HG02588 (cell line): ENCODE results near the gene GGA2.
A peak's percentile ranks its signal among the peaks of the same experiment; 100 is the strongest.
"Not testable (repeated sequence)": the region's sequence is repeated elsewhere in the genome, so short reads cannot be mapped to it uniquely, and the experiment has no call there.

Source experiments
- ATAC-seq: cut with Tn5 transposase; IDR thresholded peaks from one replicate; pipeline ENCODE4 v1.9.1; 2021; ENCODE audit warnings: mild to moderate bottlenecking, moderate library complexity; ENCODE audit not compliant: unreplicated experiment

Gene GGA2

DNA sequence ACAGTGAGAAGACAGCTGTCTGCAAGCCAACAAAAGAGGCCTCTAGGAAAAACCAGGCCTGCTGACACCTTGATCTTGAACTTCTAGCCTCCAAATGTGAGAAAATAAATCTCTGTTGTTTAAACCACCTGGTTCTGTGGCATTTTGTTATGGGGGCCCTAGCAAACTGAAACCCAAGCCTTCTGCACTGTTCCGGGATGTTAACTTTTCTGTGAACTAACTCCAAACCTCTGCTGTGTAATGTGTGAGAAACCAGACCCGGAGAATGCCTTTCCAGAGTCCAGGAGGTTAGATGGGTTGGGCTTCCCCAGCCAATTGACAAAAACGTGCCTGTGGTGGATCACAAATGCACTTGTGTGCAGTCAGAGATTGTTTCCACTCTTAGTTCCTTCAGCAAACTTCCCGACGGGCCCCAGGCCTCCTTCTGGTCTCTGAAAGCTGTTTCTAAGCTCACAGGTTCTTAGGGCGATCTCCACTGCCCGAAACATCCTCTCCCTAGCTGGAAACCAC lies 13.6 kb upstream of the GGA2 start:
- ATAC-seq: no peak

DNA sequence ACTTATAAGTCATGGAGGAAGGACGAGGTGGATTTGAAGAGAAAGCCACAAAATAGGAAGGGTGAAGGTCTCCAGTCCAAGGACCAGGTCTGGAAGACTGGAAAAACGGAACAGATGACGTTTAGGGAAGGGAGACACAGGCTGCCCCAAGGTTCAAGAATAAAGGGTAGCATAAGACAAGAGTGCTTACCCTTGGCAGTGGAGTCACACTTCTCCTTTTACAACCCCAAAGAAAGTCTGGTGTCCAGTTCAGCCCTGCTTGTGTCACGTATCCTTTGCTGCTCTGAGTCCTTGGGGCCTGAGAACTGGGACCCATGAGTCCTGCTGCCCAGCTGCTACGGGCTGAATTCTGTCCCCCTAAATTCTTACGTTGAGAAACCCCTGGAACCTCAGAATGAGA lies 13.0 kb upstream of the GGA2 start:
- ATAC-seq: no peak

DNA sequence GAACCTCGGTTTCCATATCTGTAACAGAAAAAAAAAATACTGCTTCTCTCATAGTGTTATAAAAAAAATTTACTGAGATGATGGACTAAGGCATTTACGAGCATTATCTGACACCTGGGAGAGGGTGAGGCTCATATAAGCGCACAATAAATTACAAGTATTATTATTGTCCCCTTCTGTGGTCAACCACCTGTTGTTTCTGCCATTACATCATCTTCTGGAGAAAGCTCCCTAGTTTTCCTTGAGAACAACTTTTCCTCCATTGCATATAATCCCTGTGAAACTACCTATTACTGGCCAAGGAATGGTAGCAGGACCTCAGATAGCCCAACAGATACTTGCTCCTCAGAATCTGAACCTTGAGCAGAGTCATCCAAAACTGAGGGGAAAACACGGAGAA lies 11.7 kb upstream of the GGA2 start:
- ATAC-seq: no peak

DNA sequence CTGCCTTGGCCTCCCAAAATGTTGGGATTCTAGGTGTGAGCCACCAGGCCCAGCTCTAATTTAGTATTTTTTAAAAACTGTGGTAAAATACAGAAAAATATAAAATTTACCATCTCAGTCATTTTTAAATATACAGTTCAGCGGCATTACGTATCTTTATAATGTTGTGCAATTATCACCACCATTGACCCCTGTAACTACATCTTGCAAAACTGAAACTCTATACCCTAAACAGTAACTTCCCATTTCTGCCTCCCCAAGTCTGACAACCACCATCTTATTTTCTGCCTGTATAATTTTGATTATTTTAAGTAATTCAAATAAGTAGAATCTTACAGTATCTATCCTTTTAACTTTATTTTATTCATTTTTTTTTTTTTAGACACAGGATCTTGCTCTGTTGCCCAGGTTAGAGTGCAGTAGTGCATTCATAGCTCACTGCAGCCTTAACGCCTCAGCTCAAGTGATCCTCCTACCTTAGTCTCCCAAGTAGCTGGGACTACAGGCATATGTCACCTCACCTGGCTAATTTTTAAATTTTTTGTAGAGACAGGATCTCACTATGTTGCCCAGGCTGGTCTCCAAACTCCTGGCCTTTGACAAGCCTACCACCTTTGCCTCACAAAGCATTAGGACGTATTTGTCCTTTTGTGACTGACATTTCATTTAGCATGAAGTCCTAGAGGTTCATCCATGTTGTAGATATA lies 10.9 kb upstream of the GGA2 start:
- ATAC-seq: no peak

DNA sequence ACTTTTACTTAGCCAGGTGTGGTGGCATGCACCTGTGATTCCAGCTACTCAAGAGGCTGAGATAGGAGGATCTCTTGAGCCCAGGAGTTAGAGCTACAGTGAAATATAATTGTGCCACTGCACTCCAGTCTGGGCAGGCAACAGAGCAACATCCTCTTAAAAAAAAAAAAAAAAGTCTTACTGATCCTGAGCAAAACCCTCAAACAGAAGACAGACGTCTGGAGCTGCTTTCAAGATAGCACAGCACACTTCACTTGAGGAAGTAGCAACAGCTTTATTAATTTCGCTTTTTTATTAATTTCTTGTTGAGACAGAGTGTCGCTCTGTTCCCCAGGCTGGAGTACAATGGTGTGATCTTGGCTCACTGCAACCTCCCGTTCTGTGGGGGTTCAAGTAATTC lies 10.2 kb upstream of the GGA2 start:
- no peak for ATAC-seq

DNA sequence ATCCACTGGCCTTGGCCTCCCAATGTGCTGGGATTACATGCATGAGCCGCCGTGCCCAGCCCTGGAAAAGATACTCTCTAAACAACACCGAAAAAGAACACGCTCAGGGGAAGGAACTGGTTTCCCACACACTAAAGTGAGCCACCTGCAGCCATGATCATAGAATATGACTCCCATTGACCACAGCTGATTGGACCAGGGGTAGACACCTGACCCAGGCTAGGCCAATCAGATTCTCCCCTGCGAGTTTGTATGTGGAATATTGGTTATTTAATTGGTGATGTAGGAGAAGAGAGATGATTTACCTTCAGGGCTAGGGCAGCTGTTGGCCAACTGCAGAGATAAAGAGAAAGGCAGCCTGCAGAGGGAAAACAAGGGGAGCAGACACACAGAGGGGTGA lies 9.0 kb upstream of the GGA2 start:
- ATAC-seq: no peak

DNA sequence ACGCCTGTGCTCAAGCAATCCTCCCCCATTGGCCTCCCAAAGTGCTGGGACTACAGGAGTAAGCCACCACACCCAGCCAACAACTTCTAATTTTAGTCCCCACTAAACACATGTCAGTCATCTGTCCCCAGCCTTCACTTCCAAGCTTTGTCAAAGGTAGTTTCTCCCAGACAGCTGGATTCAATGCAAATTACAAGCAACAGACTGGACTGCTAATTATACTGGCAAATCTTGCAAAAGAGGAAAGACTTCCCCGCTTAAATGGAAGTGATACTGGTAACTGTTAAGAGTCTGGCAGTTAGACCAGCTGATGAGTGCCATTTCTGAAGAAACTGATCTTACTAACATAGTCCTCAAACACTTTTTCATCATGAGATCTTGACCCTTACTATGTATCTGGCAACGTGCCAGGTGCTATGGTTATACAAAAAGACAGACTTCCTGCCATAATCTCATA lies 8.2 kb upstream of the GGA2 start:
- no peak for ATAC-seq

DNA sequence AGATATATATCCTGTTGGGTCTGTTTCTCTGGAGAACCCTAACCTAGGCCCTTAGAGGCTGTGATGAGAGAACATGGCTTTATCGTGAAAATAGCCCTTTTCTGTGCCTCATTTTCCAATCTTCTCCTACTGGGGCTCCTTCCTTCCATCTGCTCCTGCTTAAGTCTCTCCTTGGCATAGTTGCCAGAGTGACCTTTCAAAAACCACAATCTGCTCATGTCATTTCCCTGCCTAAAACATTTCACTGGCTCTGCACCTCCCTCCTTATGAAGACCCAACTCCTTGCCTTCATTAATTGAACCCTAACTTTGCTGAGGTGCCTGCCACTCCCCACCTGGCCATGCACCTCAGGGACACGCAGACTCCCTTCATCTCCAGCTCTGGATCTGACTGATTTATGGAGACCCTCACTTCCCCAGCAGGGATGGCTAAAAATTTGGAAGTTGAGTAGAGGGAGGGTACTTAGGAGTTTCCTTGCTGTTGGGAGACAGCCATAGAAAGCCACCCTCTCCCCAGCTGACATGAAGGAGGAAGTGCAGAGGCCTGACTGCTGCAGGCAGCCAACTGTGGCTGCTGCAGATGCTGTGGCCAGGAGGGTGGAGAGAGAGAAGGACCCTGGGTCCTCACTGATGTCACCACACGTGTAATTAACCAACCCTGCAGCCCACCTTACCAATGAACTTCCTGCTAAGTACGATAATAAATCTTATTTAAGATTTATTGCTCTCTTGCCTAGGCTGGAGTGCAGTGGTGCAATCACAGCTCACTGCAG lies 6.3 kb upstream of the GGA2 start:
- no peak for ATAC-seq

DNA sequence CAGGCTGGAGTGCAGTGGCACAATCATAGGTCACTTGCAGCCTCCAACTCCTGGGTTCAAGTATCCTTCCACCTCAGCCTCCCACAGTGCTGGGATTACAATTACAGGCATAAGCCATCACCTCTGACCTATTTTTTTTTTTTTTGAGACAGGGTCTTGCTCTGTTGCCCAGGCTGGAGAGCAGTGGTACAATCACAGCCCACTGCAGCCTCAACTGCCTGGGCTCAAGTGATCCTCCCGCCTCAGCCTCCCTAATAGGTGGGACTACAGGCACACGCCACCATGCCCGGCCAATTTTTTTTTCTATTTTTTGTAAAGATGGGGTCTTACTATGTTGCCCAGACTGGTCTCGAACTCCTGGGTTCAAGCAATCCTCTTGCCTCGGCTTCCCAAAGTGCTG lies 5.6 kb upstream of the GGA2 start:
- ATAC-seq: no peak

DNA sequence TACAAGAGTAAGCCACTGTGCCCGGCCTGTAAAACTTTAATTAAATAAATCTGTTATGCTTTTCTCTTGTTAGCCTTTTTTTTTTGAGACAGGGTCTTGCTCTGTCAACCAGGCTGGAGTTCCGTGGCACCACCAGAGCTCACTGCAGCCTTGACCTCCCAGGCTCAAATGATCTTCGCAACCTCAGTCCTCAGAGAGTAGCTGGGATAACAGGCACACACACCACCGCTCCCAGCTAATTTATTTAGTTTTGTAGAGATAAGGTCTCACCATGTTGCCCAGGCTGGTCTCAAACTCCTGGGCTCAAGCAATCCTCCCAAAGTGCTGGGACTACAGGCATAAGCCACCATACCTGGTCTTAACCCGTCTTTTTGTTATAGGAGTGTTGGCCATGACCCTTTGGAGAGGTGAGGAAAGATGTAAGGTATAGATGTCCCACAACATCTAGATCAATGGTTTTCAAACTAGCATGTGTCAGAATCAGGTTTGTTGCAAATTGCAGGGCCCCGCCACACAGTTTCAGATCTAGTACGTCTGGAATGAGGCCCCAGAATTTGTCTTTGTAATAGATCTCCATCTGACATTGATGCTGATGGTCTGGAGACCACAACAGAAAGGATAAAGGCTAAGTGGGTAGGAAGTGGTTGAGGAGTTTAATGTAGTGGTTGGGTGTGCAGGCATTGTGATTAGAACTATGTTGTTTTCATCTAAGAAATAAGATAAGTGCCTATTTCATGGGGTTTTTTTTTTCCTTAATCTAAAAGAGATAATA lies 4.3 kb upstream of the GGA2 start:
- no peak for ATAC-seq

DNA sequence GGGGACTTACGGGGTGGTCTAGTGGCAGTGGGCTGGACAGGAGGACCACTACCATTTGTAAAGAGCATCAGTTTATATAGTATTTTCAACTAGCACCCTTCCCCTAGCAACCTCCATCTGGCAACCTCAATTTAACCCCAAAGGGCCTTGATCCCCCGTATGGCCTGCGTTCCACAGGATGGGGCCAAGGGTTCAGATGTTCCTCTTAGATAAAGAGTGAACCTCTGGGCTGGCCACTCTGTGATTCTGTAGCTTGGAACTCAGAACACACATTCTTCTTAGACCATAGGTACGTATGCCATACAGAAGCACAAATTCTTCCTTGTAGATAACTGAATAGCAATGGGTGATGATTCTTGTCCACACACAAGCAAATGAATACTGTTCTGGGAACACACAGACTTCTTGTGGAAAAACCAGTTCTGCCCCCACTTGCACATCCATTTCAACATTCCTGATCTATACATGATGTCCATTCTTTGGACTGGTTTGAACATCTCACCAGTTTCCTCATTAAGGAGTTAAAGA lies 1.9 kb upstream of the GGA2 start:
- no peak for ATAC-seq

DNA sequence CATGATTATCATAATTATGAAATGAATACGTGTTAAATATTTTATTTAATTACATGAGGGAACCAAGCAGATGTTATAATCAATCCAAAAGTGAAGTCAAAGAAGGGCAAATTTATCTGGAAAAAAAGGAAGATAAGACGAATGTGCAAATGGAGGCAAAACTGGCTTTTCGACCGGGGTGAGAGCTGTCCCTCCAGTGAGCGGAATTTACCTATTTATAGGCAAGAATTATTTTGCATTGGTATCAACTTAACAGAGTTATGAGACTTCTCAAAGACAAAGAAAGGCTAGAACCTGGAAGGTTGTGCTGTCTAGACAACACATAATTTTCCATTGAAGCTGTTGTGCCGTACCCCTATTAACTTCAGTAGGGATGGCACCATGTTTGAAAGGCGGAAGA lies 1.4 kb upstream of the GGA2 start:
- ATAC-seq: no peak

DNA sequence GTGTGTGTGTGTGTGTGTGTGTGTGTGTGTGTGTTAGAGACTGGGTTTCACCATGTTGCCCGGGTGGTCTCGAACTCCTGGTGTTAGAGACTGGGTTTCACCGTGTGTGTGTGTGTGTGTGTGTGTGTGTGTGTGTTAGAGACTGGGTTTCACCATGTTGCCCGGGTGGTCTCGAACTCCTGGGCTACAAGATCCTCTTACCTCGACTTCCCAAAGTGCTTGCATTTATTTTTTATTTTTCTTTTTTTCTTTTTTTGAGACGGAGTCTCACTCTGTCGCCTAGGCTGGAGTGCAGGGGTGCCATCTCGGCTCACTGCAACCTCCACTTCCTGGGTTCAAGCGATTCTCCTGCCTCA lies 599 bp upstream of the GGA2 start:
- ATAC-seq: not testable (repeated sequence)

DNA sequence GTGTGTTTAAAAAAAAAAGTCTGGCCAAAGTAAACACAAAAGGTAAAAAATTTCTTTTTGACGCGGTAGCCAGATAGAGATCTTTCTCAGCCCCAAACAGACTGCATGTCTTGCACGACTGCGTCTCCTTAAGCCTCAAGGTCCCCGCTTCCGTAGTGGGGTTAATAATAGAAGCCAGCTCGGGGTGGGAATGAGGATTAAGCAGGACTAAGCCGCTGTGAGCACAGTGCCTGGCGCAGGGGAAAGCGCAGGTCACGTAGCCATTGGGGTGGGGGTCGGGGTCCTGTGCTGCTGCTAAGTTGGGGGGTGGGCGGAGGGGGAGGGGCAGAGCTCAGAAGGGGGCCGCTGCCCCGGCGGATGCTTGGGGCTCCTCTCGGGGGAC lies 521 bp downstream of the GGA2 start:
- no peak for ATAC-seq

DNA sequence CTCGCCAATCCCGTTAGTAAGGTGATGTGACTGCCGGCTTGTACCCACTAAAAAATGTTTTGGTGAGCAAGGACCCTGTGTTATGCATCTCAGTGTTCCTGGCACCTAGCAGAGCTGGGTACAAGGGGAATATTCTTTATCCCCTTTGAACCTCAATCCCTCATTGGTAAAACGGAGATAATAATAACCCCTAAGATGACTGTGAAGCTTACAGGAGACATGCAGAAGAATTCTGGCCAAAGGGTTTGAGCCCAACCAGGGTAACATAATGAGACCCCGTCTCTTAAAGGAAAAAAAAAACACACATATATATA lies 896 bp downstream of the GGA2 start:
- ATAC-seq: no peak

DNA sequence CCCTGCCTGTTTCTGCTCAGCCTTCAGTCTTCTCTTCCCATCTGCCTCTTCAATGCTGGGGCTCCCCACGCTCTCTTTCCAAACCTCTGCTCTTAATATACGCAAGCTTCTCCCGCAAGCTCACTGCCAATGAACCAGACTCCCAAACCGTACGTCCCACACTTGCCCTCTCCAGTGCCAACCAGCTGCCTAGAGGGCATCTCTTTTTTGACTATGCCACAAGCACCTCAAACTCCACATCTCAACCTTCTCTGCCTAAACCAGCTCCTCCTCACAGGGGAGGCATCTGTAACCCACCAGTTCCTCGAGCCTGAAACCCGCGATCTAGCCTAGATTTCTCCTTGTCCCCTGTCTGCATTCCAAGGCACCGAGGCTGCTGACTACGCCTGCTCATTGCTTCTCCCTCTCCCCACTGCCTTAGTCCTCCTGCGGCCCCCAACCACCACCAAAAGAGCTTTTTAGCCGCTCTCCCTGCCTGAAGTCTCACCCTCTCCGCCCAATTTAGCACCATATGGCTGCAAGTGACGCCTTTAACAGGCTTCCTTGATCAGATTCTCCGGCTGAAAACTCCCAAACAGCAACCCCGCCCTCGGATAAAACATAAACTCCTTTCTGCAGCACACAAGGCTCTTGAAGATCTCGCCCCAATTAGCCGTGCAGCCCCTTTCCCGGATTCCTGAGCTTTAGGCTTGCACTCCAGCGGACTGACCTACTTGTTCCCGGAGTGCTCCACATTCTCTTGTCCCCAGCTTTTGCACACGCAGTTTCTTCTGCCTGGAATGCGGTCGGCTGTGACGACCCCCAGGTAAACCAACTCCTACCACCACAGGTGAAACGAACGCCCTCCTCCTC lies 1.5 kb downstream of the GGA2 start:
- no peak for ATAC-seq

DNA sequence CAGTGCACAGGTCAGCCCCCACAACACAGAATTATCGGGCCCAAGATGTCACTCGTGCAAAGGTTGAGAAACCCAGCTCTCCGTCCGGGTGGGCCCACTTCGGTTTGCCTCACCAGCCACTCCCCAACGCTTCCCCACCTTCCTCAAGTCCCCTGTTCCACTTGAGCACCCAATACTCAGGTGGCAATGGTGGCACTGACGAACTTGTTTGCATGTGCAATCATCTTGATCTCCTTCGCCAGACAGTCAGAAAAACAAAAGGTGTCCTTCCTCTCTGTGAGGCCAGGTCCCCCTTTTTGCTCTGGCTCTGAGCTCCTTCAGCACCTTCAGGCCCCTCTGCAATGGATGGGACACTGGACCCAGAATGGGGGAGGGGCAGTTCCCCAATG lies 3.7 kb downstream of the GGA2 start:
- ATAC-seq: no peak

DNA sequence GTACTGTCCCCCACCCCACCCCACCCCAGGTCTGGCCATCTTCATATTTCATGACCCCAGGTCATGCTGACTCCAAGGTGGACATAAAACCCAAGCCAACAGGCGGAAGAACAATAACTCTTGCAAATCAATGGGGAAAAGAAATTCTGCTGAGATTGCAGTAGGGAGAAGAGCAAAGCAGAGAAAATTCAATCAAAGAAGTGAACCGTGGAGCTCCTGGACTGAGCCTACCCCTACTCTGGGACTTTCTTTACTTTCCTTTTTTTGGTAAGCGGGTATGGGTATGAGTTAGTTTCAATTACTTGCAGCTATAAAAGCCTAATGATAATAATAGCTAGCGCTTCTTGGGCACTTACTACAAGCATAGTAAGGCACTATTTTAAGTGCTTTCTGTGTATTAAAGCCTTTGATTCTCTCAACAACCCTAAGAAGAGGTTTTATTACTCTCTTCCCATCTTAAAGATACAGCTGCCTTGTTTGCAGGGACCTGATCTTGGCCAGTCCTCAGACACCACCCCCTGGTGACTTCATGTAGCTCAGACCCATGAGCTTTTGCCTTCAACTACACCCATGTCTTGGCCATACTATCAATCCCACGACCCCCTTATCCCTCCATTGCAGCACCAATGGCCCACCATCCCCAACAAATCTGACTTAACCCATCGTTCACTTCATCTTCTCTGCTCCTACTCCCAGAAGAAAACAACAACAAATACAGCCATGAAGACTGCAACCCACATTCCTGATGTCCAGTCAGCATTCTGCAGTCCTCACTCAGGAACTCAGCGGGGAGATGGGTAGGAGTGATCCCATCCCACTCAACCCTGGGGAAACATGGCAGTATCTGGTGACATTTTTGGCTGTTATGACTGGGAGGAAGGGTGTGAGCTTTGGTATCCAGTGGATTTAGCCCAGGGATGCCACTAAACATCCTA lies 4.4 kb downstream of the GGA2 start:
- no peak for ATAC-seq

DNA sequence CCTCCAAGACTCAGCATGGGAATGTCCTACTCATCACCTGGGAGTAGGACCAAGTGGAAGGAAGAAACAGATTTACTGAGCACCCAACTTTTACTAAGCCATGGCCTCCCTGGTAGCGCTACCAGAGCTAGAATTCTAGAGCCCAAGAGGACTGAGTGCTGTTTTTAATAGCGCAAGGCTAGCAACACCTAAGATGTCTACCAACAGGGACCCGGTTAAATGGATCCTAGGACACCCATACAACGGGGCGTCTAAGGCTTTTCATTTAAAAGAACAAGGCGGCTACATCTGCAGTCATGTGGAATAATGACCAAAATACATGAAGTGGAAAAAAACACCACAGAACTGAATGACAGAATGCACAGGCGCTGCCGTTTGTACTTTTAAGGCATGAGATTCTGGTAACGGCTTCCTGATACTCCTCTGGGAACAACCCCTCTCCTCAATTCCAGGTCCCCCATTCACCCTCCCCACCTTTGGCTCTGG lies 5.1 kb downstream of the GGA2 start:
- peak; percentile 5 for ATAC-seq
